Esophagus squamous epithelium (tissue), 5 donors: ENCODE results near the gene RPL4. TPM values are rescaled to one million over a fixed set of nuclear protein-coding genes. Genes with fewer than 3 reads are reported as not detected.
A peak's percentile ranks its signal among the peaks of the same experiment; 100 is the strongest.

ENCODE experiments used
- DNase-seq: peaks from one replicate; lab custom pipeline; 2025; lab: John Stamatoyannopoulos, UW
- H3K27ac ChIP-seq, 4 donors: fragments of 200-600 bp; sonication (generic); one replicate each; pipeline ENCODE4 v1.5.1; 2016 to 2019; ENCODE audit warnings: mild to moderate bottlenecking in 1 of 4
- H3K27me3 ChIP-seq, 4 donors: fragments of 200-600 bp; sonication (generic); 1 replicate in 3 of 4; 2 replicates in 1 of 4; pipeline versions ENCODE4 v1.5.1 to v1.6.0; 2017 to 2021; ENCODE audit warnings: antibody characterized with exemption in 1 of 4
- H3K36me3 ChIP-seq, 3 donors: fragments of 200-600 bp; sonication (generic); one replicate each; pipeline ENCODE4 v1.5.1; 2016 to 2019
- H3K4me1 ChIP-seq, 3 donors: fragments of 200-600 bp; sonication (generic); one replicate each; pipeline ENCODE4 v1.5.1; 2017 to 2019
- H3K4me3 ChIP-seq, 4 donors: fragments of 200-600 bp; sonication (generic); 1 replicate in 3 of 4; 2 replicates in 1 of 4; pipeline ENCODE4 v1.5.1; 2016 to 2019; ENCODE audit warnings: mild to moderate bottlenecking in 2 of 4, moderate library complexity in 1 of 4
- H3K9me3 ChIP-seq, 3 donors: fragments of 200-600 bp; sonication (generic); one replicate each; pipeline ENCODE4 v1.5.1; 2016 to 2019
- CTCF ChIP-seq, 6 experiments: fragments of 450-650 bp in 4 of 6; fragments of 200-600 bp in 2 of 6; sonication (generic) in 2 of 6; IDR thresholded peaks; one replicate each; pipeline ENCODE4 v1.5.1; 2016 to 2019; ENCODE audit warnings: antibody characterized with exemption in 6 of 6, mild to moderate bottlenecking in 4 of 6, moderate library complexity in 4 of 6
- POLR2A ChIP-seq, 4 donors: fragments of 450-650 bp; IDR thresholded peaks; one replicate each; pipeline ENCODE4 v1.6.1; 2017; ENCODE audit warnings: antibody characterized with exemption in 4 of 4, mild to moderate bottlenecking in 4 of 4, moderate library complexity in 3 of 4
- WGBS, 2 donors: methylation state at CpG; one replicate each; pipeline ENCODE4 v1.1.5; 2018; 5-methylcytosine and 5-hydroxymethylcytosine counted together
- intact Hi-C: fragments of 100-400 bp; cut with DNase I; formaldehyde crosslinking; loops from one replicate; pipeline ENCODE4 v1.15.0; 2022
- total RNA-seq, 4 donors: library from RNA; depleted of rRNA; stranded (reverse); fragments of >200 nt; gene quantifications; one replicate each; pipeline ENCODE4 v1.1.0, GENCODE V29; 2016
- donor health status: DM: yes; HTN: yes; CAD: no.

RPL4 gene
- total RNA-seq, 4 donors from 2014 or later, result 2,279 to 4,532 (median 3,529) TPM

- TF ChIP-seq CTCF (IDR thresholded peaks at IDR 0.05) (no peak), POLR2A (IDR thresholded peaks at IDR 0.05) (no peak)
- Histone ChIP-seq H3K9me3 (no peaks in the 10 kb centered on the region), H3K27me3 (no peaks in the 10 kb centered on the region), H3K27ac (peak overlapping the region in 2 of 4 donors; percentile 26 to 34), H3K4me3 (no peak overlapping the region), H3K4me1 (no peaks in the 10 kb centered on the region), H3K36me3 (peaks cover 0 to 61% (median 12%) of the 10 kb centered on the region in 3 donors)
- 73 to 76% methylated on average over 3 of the region's 3 CpGs for WGBS, 2 donors
- intact Hi-C loops, result no loop called here
- no peak for DNase-seq
These were observed 21.5 kb downstream of the RPL4 start for GRCh38 chr15:66483131-66483566.

- Histone ChIP-seq H3K36me3 (peaks cover 0 to 55% (median 12%) of the 10 kb centered on the region in 3 donors), H3K27me3 (no peaks in the 10 kb centered on the region), H3K4me3 (no peak overlapping the region), H3K4me1 (no peaks in the 10 kb centered on the region), H3K9me3 (no peaks in the 10 kb centered on the region), H3K27ac (peak overlapping the region in 2 of 4 donors; percentile 26 to 34)
- 89 to 95% methylated on average over 8 to 9 of the region's 9 CpGs for whole genome bisulfite sequencing, 2 donors
- no peak for DNase-seq
- no peak for TF ChIP-seq POLR2A (IDR thresholded peaks at IDR 0.05)
- no peak for TF ChIP-seq CTCF (IDR thresholded peaks at IDR 0.05)
- intact Hi-C loops, result no loop called here
These were observed 22.1 kb downstream of the RPL4 start for GRCh38 chr15:66482539-66482938.

- Histone ChIP-seq H3K9me3 (no peaks in the 10 kb centered on the region), H3K36me3 (peaks cover 0 to 44% (median 12%) of the 10 kb centered on the region in 3 donors), H3K27me3 (no peaks in the 10 kb centered on the region), H3K4me1 (no peaks in the 10 kb centered on the region), H3K27ac (peak overlapping the region in 1 of 4 donors; percentile 45), H3K4me3 (no peak overlapping the region)
- WGBS, 2 donors, result 79 to 86% methylated on average over 7 to 10 of the region's 10 CpGs
- TF ChIP-seq CTCF (IDR thresholded peaks at IDR 0.05), result no peak
- TF ChIP-seq POLR2A (IDR thresholded peaks at IDR 0.05), result no peak
- no peak for DNase-seq
- intact Hi-C loops, result no loop called here
These were observed 23.4 kb downstream of the RPL4 start for GRCh38 chr15:66481107-66481856.

- H3K36me3 ChIP-seq, result peaks cover 0 to 34% (median 9%) of the 10 kb centered on the region in 3 donors
- WGBS, 2 donors, result 75 to 79% methylated on average over 6 of the region's 6 CpGs
These were observed 24.4 kb downstream of the RPL4 start for GRCh38 chr15:66480267-66480666.

More at GRCh38 chr15:66480267-66480666, 24.4 kb downstream of the RPL4 start:
- no peak overlapping the region for H3K4me3 ChIP-seq
- no peaks in the 10 kb centered on the region for H3K27me3 ChIP-seq
- TF ChIP-seq CTCF (IDR thresholded peaks at IDR 0.05) (no peak), POLR2A (IDR thresholded peaks at IDR 0.05) (no peak)
- no peaks in the 10 kb centered on the region for H3K4me1 ChIP-seq
- intact Hi-C loops, result no loop called here
- peak overlapping the region in 2 of 4 donors; percentile 43 to 45 for H3K27ac ChIP-seq
- no peaks in the 10 kb centered on the region for H3K9me3 ChIP-seq
- DNase-seq, result no peak
